GM13977 (cell line): Measurements from ENCODE around the gene PRKCE.
A peak's percentile ranks its signal among the peaks of the same experiment; 100 is the strongest.

Experiments
- DNase-seq: peaks from one replicate; pipeline ENCODE4 v3.0.0; 2012; ENCODE audit warnings: low spot score
- CTCF ChIP-seq: IDR thresholded peaks from 2 replicates; pipeline ENCODE4 v1.5.1; 2012; ENCODE audit warnings: mild to moderate bottlenecking, control low read depth; ENCODE audit not compliant: insufficient read depth; ENCODE audit errors: extremely low read depth, missing control alignments
- in situ Hi-C: fragments of 300-500 bp; cut with MboI; formaldehyde crosslinking; loops from one replicate; pipeline ENCODE4 v1.12.0; 2022; ENCODE audit warnings: low sequenced_read_pairs, low pct_unique_long_range_greater_than_20kb, mixed read lengths, inconsistent platforms; ENCODE audit not compliant: unreplicated experiment

PRKCE gene

GRCh38 chr2:46050027-46050426 lies 398.6 kb downstream of the PRKCE start:
- no peak for TF ChIP-seq CTCF
- in situ Hi-C loops, result no loop called here
- no peak for DNase-seq

- peak; percentile 19 for TF ChIP-seq CTCF
- in situ Hi-C loops, result no loop called here
- DNase-seq, result no peak
Measured at GRCh38 chr2:46050489-46050888, 399.0 kb downstream of the PRKCE start.

GRCh38 chr2:46051085-46051484 lies 399.6 kb downstream of the PRKCE start:
- no peak for DNase-seq
- in situ Hi-C loops, result no loop called here
- TF ChIP-seq CTCF, result no peak

- in situ Hi-C loops, result no loop called here
- no peak for TF ChIP-seq CTCF
- DNase-seq, result no peak
Measured at GRCh38 chr2:46053564-46053963, 402.1 kb downstream of the PRKCE start.

GRCh38 chr2:46056541-46056940 lies 405.1 kb downstream of the PRKCE start:
- DNase-seq, result no peak
- in situ Hi-C loops, result no loop called here
- no peak for TF ChIP-seq CTCF

GRCh38 chr2:46058140-46058539 lies 406.7 kb downstream of the PRKCE start:
- DNase-seq, result no peak
- in situ Hi-C loops, result no loop called here
- TF ChIP-seq CTCF, result no peak

- peak; percentile 65 for DNase-seq
- TF ChIP-seq CTCF, result peak; percentile 85
- in situ Hi-C loops, result no loop called here
Measured at GRCh38 chr2:46062637-46063412, 411.4 kb downstream of the PRKCE start.
